PC-9 (cell line): ENCODE measurements around the gene PITX2. TPM values are rescaled to one million over a fixed set of nuclear protein-coding genes. Genes with fewer than 3 reads are reported as not detected.

Experiments used
- BruUV-seq: library from RNA; stranded (reverse); fragments of 400-500 nt; replicated peaks from 2 replicates; lab custom pipeline; 2021; lab: Mats Ljungman, UMichigan
- CTCF ChIA-PET: fragments of 300-600 bp; sonication (Branson Sonifier 250); formaldehyde crosslinking; loops from one replicate; lab custom pipeline; 2022; ENCODE audit warnings: antibody characterized with exemption; lab: Charles Lee
- POLR2A ChIA-PET: fragments of 300-600 bp; sonication (Branson Sonifier 250); formaldehyde crosslinking; loops from one replicate; lab custom pipeline; 2022; ENCODE audit warnings: antibody characterized with exemption; ENCODE audit not compliant: unreplicated experiment; lab: Charles Lee
- DNase-seq, 2 experiments: peaks; one replicate each; pipeline versions ENCODE4 v3.0.0 to v3.0.0-alpha.2; 2015 to 2022; ENCODE audit warnings: mixed read lengths in 1 of 2
- H2AFZ ChIP-seq: fragments of 200-600 bp; sonication (generic); 2 replicates; pipeline ENCODE4 v1.8.1; 2017; ENCODE audit warnings: antibody characterized with exemption
- H3F3A ChIP-seq: fragments of 200-600 bp; sonication (generic); 2 replicates; pipeline ENCODE4 v1.8.1; 2017; ENCODE audit warnings: antibody characterized with exemption, mild to moderate bottlenecking, low read depth; ENCODE audit not compliant: insufficient read depth
- H3K27ac ChIP-seq: fragments of 200-600 bp; sonication (generic); 2 replicates; pipeline ENCODE4 v1.6.1; 2016; ENCODE audit warnings: mixed run types
- H3K27me3 ChIP-seq: fragments of 200-600 bp; sonication (generic); 2 replicates; pipeline ENCODE4 v1.6.1; 2016; ENCODE audit warnings: low read depth, mixed run types; ENCODE audit not compliant: insufficient read depth
- H3K36me3 ChIP-seq: fragments of 200-600 bp; sonication (generic); 2 replicates; pipeline ENCODE4 v1.6.1; 2016; ENCODE audit warnings: low read depth, mixed run types
- H3K4me1 ChIP-seq: fragments of 200-600 bp; sonication (generic); replicated peaks from 2 replicates; pipeline ENCODE4 v1.6.1; 2016; ENCODE audit warnings: mixed run types; ENCODE audit not compliant: insufficient read depth
- H3K4me2 ChIP-seq: fragments of 200-600 bp; sonication (generic); 2 replicates; pipeline ENCODE4 v1.6.1; 2017; ENCODE audit warnings: mixed run types
- H3K4me3 ChIP-seq: fragments of 200-600 bp; sonication (generic); 2 replicates; pipeline ENCODE4 v1.6.1; 2016; ENCODE audit warnings: mixed run types
- H3K79me2 ChIP-seq: fragments of 200-600 bp; sonication (generic); 2 replicates; pipeline ENCODE4 v1.6.1; 2017; ENCODE audit warnings: low read depth, mixed run types
- H3K9me2 ChIP-seq: fragments of 200-600 bp; sonication (generic); 2 replicates; pipeline ENCODE4 v1.8.1; 2017; ENCODE audit warnings: mild to moderate bottlenecking; ENCODE audit not compliant: insufficient read depth
- H3K9me3 ChIP-seq: fragments of 200-600 bp; sonication (generic); 2 replicates; pipeline ENCODE4 v1.8.1; 2016; ENCODE audit warnings: low read depth; ENCODE audit not compliant: insufficient read depth
- H4K20me1 ChIP-seq: fragments of 200-600 bp; sonication (generic); 2 replicates; pipeline ENCODE4 v1.8.1; 2017; ENCODE audit not compliant: insufficient read depth
- EZH2 ChIP-seq: fragments of 200-600 bp; sonication (generic); IDR thresholded peaks from 2 replicates; pipeline ENCODE4 v1.8.0; 2017; ENCODE audit warnings: antibody characterized with exemption, low read depth
- intact Hi-C: fragments of 100-400 bp; cut with micrococcal nuclease; formaldehyde crosslinking; loops from one replicate; pipeline ENCODE4 v1.10.0; 2022; ENCODE audit not compliant: unreplicated experiment
- total RNA-seq: library from RNA; stranded (reverse); gene quantifications from 2 replicates; pipeline ENCODE4 v1.2.3, GENCODE V29; 2021
- TF ChIP-seq, protein P1 (sequence below): fragments of 200-600 bp; sonication (generic); conservative IDR thresholded peaks from 2 replicates; pipeline ENCODE4 v1.6.1; 2017; ENCODE audit warnings: mixed run types, antibody characterized with exemption, mild to moderate bottlenecking, moderate library complexity

The PITX2 gene
- total RNA-seq, 1 experiment from 2014 or later = 0.48 TPM

DNA sequence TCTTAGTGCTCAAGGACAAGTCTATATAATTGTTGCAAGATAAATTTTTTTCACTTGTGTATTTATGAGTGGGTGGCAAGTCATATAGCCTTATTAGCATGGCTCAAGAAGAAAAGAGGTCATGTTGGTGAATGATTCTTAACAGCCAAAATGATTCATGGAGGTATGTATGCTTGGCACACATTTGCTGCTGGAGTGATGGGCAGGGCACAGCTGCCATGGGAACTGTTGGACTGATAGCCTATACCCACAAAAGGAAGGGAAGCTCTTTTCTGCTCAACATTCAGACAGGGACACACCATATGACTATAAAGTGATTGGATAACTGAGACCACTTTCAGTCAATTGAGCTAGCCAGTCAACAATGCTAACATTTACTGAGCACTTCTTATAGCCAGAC is 46.8 kb upstream of the PITX2 start:
- TF ChIP-seq, protein P1, sequence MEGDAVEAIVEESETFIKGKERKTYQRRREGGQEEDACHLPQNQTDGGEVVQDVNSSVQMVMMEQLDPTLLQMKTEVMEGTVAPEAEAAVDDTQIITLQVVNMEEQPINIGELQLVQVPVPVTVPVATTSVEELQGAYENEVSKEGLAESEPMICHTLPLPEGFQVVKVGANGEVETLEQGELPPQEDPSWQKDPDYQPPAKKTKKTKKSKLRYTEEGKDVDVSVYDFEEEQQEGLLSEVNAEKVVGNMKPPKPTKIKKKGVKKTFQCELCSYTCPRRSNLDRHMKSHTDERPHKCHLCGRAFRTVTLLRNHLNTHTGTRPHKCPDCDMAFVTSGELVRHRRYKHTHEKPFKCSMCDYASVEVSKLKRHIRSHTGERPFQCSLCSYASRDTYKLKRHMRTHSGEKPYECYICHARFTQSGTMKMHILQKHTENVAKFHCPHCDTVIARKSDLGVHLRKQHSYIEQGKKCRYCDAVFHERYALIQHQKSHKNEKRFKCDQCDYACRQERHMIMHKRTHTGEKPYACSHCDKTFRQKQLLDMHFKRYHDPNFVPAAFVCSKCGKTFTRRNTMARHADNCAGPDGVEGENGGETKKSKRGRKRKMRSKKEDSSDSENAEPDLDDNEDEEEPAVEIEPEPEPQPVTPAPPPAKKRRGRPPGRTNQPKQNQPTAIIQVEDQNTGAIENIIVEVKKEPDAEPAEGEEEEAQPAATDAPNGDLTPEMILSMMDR = no peak
- no peak for TF ChIP-seq EZH2

DNA sequence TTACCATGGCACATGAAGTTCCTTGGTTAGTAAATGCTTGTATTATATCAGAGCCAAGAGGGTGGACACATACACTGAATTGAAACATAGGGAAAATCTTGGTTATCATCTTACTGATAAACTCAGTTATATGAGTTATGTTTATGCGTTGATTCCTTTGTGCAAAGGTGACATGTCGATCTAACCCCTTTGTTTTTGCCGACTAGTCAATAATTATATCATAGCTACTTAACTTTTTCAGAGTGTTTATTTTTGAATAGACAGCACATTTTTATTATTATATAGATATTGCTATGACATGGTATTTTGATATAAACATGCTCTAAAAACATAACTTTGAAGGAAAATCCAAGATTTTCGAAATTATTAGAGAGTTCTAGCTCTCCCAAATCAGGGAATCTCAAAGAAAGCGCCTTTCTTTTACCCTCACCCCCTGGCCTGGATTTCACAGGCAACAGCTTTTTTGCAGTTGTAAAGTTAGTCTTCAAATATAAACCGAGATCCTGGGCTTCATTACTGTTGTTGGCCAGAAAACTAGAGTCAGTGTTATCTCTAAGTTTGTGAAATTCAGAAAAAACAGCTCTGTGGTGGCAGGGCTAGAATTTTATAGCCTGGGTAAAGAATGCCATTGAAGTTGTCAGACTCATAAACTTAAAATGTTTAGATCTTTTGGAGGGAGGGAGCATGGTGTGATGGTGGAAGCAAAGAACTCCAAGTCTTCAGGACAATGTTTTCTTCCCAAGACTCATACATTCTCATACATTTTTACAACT is 45.8 kb upstream of the PITX2 start:
- ChIA-PET CTCF (no interaction called here), POLR2A (interaction anchor here (0.5 kb wide), 1 partner anchor 370 kb away, joined by 4 read pairs; no protein-coding TSS in a partner anchor)
- no peaks in the 10 kb centered on the region for H3K27me3 ChIP-seq
- H3K4me3 ChIP-seq = no peak overlapping the region
- peaks cover 7% of the 10 kb centered on the region; the same call in 1 of the 2 replicates for H3F3A ChIP-seq
- H3K27ac ChIP-seq = no peak overlapping the region
- H2AFZ ChIP-seq = no peak overlapping the region
- no peaks in the 10 kb centered on the region for H3K9me3 ChIP-seq
- H3K36me3 ChIP-seq = no peaks in the 10 kb centered on the region
- H3K4me1 ChIP-seq = peaks cover 12% of the 10 kb centered on the region
- intact Hi-C loops = no loop called here
- no TSS peak for BruUV-seq
- H3K4me2 ChIP-seq = no peak overlapping the region
- H3K9me2 ChIP-seq = no peaks in the 10 kb centered on the region
- DNase-seq = no peak
- H4K20me1 ChIP-seq = no peaks in the 10 kb centered on the region
- no peaks in the 10 kb centered on the region for H3K79me2 ChIP-seq
- TF ChIP-seq EZH2 = no peak
- TF ChIP-seq, protein P1 = no peak

More for the DNA sequence above, 46.8 kb upstream of the PITX2 start:
- Histone ChIP-seq H3K27ac (no peak overlapping the region), H3K79me2 (no peaks in the 10 kb centered on the region), H3K36me3 (no peaks in the 10 kb centered on the region), H3K4me1 (peaks cover 2% of the 10 kb centered on the region), H3K4me3 (no peak overlapping the region), H3K4me2 (no peak overlapping the region), H2AFZ (no peak overlapping the region), H4K20me1 (no peaks in the 10 kb centered on the region), H3K9me3 (no peaks in the 10 kb centered on the region), H3K27me3 (no peaks in the 10 kb centered on the region), H3K9me2 (no peaks in the 10 kb centered on the region), H3F3A (no peaks in the 10 kb centered on the region)
- POLR2A ChIA-PET = no interaction called here
- BruUV-seq = no TSS peak
- CTCF ChIA-PET = no interaction called here
- intact Hi-C loops = no loop called here
- no peak for DNase-seq

DNA sequence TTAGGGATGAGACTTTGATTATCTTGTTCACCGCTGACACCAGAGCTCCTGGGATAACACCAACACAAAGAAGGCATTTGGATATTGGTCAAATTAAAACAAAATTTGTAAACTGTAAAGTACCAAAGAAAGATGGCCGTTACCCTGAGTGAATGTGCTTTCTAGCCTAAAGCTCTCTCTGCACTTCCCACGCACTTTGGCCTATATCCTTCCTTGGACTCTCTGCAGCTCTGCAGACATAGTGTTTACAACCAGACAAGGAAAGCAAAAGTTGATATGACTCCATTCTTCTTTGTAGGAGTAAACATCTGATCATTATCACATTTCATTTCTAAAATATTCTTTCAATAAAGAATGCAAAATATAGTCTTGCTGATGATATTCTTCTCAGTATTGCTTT is 44.8 kb upstream of the PITX2 start:
- Histone ChIP-seq H3K9me3 (no peaks in the 10 kb centered on the region), H3K27ac (no peak overlapping the region), H2AFZ (no peak overlapping the region), H3K79me2 (no peaks in the 10 kb centered on the region), H3K4me1 (peaks cover 22% of the 10 kb centered on the region), H3K36me3 (no peaks in the 10 kb centered on the region), H3K4me2 (no peak overlapping the region), H3K4me3 (no peak overlapping the region), H3F3A (peaks cover 7% of the 10 kb centered on the region; the same call in 1 of the 2 replicates), H3K27me3 (no peaks in the 10 kb centered on the region), H3K9me2 (no peaks in the 10 kb centered on the region), H4K20me1 (no peaks in the 10 kb centered on the region)
- TF ChIP-seq, protein P1 = no peak
- TF ChIP-seq EZH2 = no peak
- intact Hi-C loops = no loop called here
- no peak for DNase-seq
- no TSS peak for BruUV-seq
- ChIA-PET POLR2A (no interaction called here), CTCF (no interaction called here)
